MG63 (cell line): ENCODE data around the gene SCRG1. TPM values are rescaled to one million over a fixed set of nuclear protein-coding genes. Genes with fewer than 3 reads are reported as not detected.

ENCODE experiments used
- DNase-seq: peaks from one replicate; pipeline ENCODE4 v3.0.0-alpha.2; 2020
- H3K27me3 ChIP-seq: fragments of 250-450 bp; sonication (Bioruptor Pico); 2 replicates; pipeline ENCODE4 v1.5.1; 2020; ENCODE audit warnings: mild to moderate bottlenecking, moderate library complexity
- H3K36me3 ChIP-seq: fragments of 250-450 bp; sonication (Bioruptor Pico); 2 replicates; pipeline ENCODE4 v1.5.1; 2020; ENCODE audit warnings: mild to moderate bottlenecking, moderate library complexity
- H3K4me3 ChIP-seq: fragments of 250-450 bp; sonication (Bioruptor Pico); 2 replicates; pipeline ENCODE4 v1.5.1; 2020; ENCODE audit warnings: mild to moderate bottlenecking, moderate library complexity
- H3K9me3 ChIP-seq: fragments of 250-450 bp; sonication (Bioruptor Pico); 2 replicates; pipeline ENCODE4 v1.5.1; 2020; ENCODE audit warnings: mild to moderate bottlenecking, moderate library complexity
- total RNA-seq: library from RNA; depleted of rRNA; stranded (reverse); fragments of >200 nt; shearing (Covaris generic); gene quantifications from 2 replicates; pipeline ENCODE4 v1.2.3, GENCODE V29; 2014; ENCODE audit warnings: low replicate concordance; rRNA removed

Gene SCRG1
- total RNA-seq = 0.26 TPM in 1 of 2 replicates, not detected in the other

- Histone ChIP-seq H3K4me3 (no peak within 1 kb of the TSS), H3K27me3 (no peaks in the 10 kb centered on the region), H3K36me3 (no peaks in the 10 kb centered on the region), H3K9me3 (no peaks in the 10 kb centered on the region; the same call in 1 of the 2 replicates)
- no peak for DNase-seq
These were observed at the start of gene SCRG1 for GRCh38 chr4:173398779-173399415. TSS of gene SCRG1 (minus strand) at chr4:173399116. CDS start at chr4:173391414, 7,702 bp downstream.

GRCh38 chr4:173448103-173448502 lies 49.2 kb upstream of the SCRG1 start:
- Histone ChIP-seq H3K9me3 (no peaks in the 10 kb centered on the region), H3K36me3 (no peaks in the 10 kb centered on the region), H3K27me3 (no peaks in the 10 kb centered on the region), H3K4me3 (no peak overlapping the region)
- peak; percentile 77 for DNase-seq

GRCh38 chr4:173446416-173446815 lies 47.5 kb upstream of the SCRG1 start:
- H3K9me3 ChIP-seq = no peaks in the 10 kb centered on the region
- no peaks in the 10 kb centered on the region for H3K36me3 ChIP-seq
- H3K4me3 ChIP-seq = no peak overlapping the region
- DNase-seq = no peak
- H3K27me3 ChIP-seq = no peaks in the 10 kb centered on the region

GRCh38 chr4:173443121-173443520 lies 44.2 kb upstream of the SCRG1 start:
- Histone ChIP-seq H3K36me3 (no peaks in the 10 kb centered on the region), H3K4me3 (no peak overlapping the region), H3K27me3 (no peaks in the 10 kb centered on the region), H3K9me3 (no peaks in the 10 kb centered on the region)
- DNase-seq = no peak

GRCh38 chr4:173442223-173442932 lies 43.5 kb upstream of the SCRG1 start:
- DNase-seq = no peak

GRCh38 chr4:173440888-173441287 lies 42.0 kb upstream of the SCRG1 start:
- no peaks in the 10 kb centered on the region for H3K27me3 ChIP-seq
- no peaks in the 10 kb centered on the region for H3K9me3 ChIP-seq
- no peaks in the 10 kb centered on the region for H3K36me3 ChIP-seq
- no peak overlapping the region for H3K4me3 ChIP-seq
- DNase-seq = no peak

More at GRCh38 chr4:173442223-173442932, 43.5 kb upstream of the SCRG1 start:
- Histone ChIP-seq H3K36me3 (no peaks in the 10 kb centered on the region), H3K4me3 (no peak overlapping the region), H3K9me3 (no peaks in the 10 kb centered on the region), H3K27me3 (no peaks in the 10 kb centered on the region)

GRCh38 chr4:173436771-173437265 lies 37.9 kb upstream of the SCRG1 start:
- Histone ChIP-seq H3K27me3 (no peaks in the 10 kb centered on the region), H3K9me3 (no peaks in the 10 kb centered on the region), H3K36me3 (no peaks in the 10 kb centered on the region), H3K4me3 (no peak overlapping the region)
- no peak for DNase-seq

GRCh38 chr4:173436149-173436579 lies 37.2 kb upstream of the SCRG1 start:
- Histone ChIP-seq H3K27me3 (no peaks in the 10 kb centered on the region), H3K4me3 (no peak overlapping the region), H3K9me3 (no peaks in the 10 kb centered on the region), H3K36me3 (no peaks in the 10 kb centered on the region)
- peak; percentile 30 for DNase-seq

GRCh38 chr4:173434231-173434630 lies 35.3 kb upstream of the SCRG1 start:
- H3K4me3 ChIP-seq = no peak overlapping the region
- H3K9me3 ChIP-seq = no peaks in the 10 kb centered on the region; the same call in none of the 2 replicates
- no peaks in the 10 kb centered on the region for H3K27me3 ChIP-seq
- no peak for DNase-seq
- no peaks in the 10 kb centered on the region for H3K36me3 ChIP-seq

GRCh38 chr4:173433447-173433846 lies 34.5 kb upstream of the SCRG1 start:
- H3K36me3 ChIP-seq = no peaks in the 10 kb centered on the region
- DNase-seq = no peak
- no peaks in the 10 kb centered on the region; the same call in none of the 2 replicates for H3K9me3 ChIP-seq
- no peaks in the 10 kb centered on the region for H3K27me3 ChIP-seq
- H3K4me3 ChIP-seq = no peak overlapping the region

GRCh38 chr4:173432430-173432829 lies 33.5 kb upstream of the SCRG1 start:
- Histone ChIP-seq H3K36me3 (no peaks in the 10 kb centered on the region), H3K9me3 (no peaks in the 10 kb centered on the region; the same call in none of the 2 replicates), H3K27me3 (no peaks in the 10 kb centered on the region), H3K4me3 (no peak overlapping the region)
- DNase-seq = no peak

GRCh38 chr4:173426064-173426463 lies 27.1 kb upstream of the SCRG1 start:
- Histone ChIP-seq H3K36me3 (no peaks in the 10 kb centered on the region; the same call in 1 of the 2 replicates), H3K4me3 (no peak overlapping the region), H3K27me3 (no peaks in the 10 kb centered on the region), H3K9me3 (peaks cover 4% of the 10 kb centered on the region)
- DNase-seq = no peak

- H3K27me3 ChIP-seq = no peaks in the 10 kb centered on the region
- H3K9me3 ChIP-seq = peaks cover 4% of the 10 kb centered on the region; the same call in 1 of the 2 replicates
- H3K36me3 ChIP-seq = no peaks in the 10 kb centered on the region; the same call in 1 of the 2 replicates
- no peak overlapping the region for H3K4me3 ChIP-seq
- DNase-seq = peak; percentile 81
These were observed 26.2 kb upstream of the SCRG1 start for GRCh38 chr4:173424899-173425805.

- Histone ChIP-seq H3K27me3 (no peaks in the 10 kb centered on the region), H3K4me3 (no peak overlapping the region), H3K9me3 (peaks cover 4% of the 10 kb centered on the region; the same call in 1 of the 2 replicates), H3K36me3 (no peaks in the 10 kb centered on the region)
- DNase-seq = no peak
These were observed 21.9 kb upstream of the SCRG1 start for GRCh38 chr4:173420801-173421200.

- no peaks in the 10 kb centered on the region for H3K36me3 ChIP-seq
- no peak overlapping the region for H3K4me3 ChIP-seq
- DNase-seq = no peak
- H3K27me3 ChIP-seq = no peaks in the 10 kb centered on the region
- H3K9me3 ChIP-seq = peaks cover 4% of the 10 kb centered on the region; the same call in 1 of the 2 replicates
These were observed 21.4 kb upstream of the SCRG1 start for GRCh38 chr4:173420324-173420752.

- H3K36me3 ChIP-seq = no peaks in the 10 kb centered on the region
- no peak for DNase-seq
These were observed 19.7 kb upstream of the SCRG1 start for GRCh38 chr4:173418639-173419038.

More at GRCh38 chr4:173418639-173419038, 19.7 kb upstream of the SCRG1 start:
- no peak overlapping the region for H3K4me3 ChIP-seq
- no peaks in the 10 kb centered on the region for H3K27me3 ChIP-seq
- peaks cover 4% of the 10 kb centered on the region; the same call in 1 of the 2 replicates for H3K9me3 ChIP-seq
